ENCODE data around the gene TRPM8.
"Not testable (repeated sequence)": the region's sequence is repeated elsewhere in the genome, so short reads cannot be mapped to it uniquely, and the experiment has no call there.

TRPM8 gene

DNA sequence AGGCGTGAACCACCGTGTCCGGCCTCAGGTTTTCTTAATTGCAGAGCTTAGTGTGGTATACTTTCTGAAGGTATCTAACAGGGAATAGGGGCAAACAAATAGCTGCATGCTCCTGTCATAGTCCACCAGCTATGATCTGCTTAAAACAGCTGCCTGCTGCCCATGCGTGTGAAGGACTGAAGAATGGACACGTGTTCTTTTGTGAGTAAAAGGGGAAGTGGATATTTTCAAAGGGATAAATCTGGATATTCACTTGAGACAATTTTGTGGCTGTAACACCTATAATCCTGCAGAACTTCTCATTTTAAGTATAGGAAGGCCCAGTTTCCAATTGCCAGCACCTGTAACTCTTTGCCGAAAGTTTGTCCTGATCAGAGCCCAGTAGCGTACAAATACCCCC lies 44.7 kb downstream of the TRPM8 start:
- H3K4me3 ChIP-seq (ENCODE audit: low read depth in 1 of 2, low read length in 2 of 2), result no peak overlapping the region
- H3K27ac ChIP-seq (ENCODE audit: low read length), result no peak overlapping the region
- H3K4me1 ChIP-seq (ENCODE audit: control insufficient read depth in 1 of 2, insufficient read depth in 2 of 2, low read length in 2 of 2), result no peaks in the 10 kb centered on the region
- no peaks in the 10 kb centered on the region for H3K27me3 ChIP-seq (ENCODE audit: low read depth, low read length)
- H3K9me3 ChIP-seq (ENCODE audit: control insufficient read depth in 1 of 2, low read length in 2 of 2), result no peaks in the 10 kb centered on the region
- H3K36me3 ChIP-seq (ENCODE audit: control insufficient read depth in 1 of 2, insufficient read depth in 2 of 2, low read length in 2 of 2), result no peaks in the 10 kb centered on the region

DNA sequence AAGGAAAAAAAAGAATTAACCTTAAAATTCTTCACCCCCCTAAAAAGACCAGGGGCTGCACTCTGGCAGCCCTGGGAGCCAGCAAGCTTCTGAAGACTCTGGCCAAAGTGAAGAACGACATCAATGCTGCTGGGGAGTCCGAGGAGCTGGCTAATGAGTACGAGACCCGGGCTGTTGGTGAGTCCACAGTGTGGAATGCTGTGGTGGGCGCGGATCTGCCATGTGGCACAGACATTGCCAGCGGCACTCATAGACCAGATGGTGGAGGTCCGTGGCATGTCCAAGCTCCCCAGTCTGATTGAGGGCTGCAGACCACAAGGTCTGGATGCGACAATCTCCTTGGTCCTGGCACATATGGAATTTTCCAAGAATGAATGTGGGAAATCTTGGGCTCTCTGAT lies 47.4 kb downstream of the TRPM8 start:
- Histone ChIP-seq H3K9me3 (ENCODE audit: control insufficient read depth in 1 of 2, low read length in 2 of 2) (no peaks in the 10 kb centered on the region), H3K36me3 (ENCODE audit: control insufficient read depth in 1 of 2, insufficient read depth in 2 of 2, low read length in 2 of 2) (no peaks in the 10 kb centered on the region)

DNA sequence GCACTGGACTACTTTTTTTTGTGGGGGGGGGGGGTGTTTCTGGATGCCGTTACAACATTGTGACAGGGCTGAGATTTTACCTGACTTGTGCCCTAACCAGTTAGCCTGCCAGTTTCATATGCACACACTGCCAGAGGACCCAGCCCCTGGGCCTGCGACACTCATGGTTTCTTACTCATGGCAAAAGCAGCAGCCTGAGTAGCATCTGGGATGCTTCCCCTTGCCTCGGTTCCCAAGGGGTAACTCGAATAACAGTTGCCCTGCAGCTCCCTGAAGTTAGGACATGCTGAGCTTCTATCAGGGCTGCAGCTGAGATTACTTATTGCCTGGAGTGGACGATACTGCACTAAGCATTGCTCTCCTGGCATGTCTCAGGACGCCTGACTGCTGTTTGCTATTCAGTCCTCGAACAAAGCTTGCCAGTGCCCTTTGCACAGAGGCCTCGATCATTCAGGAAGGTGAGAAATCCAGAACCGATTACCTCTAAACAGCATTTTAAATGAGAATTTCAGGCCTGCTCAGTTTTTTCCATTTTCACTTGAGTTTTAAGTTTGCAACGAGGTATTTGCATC lies 47.9 kb downstream of the TRPM8 start:
- Histone ChIP-seq H3K36me3 (ENCODE audit: control insufficient read depth in 1 of 2, insufficient read depth in 2 of 2, low read length in 2 of 2) (no peaks in the 10 kb centered on the region), H3K4me1 (ENCODE audit: control insufficient read depth in 1 of 2, insufficient read depth in 2 of 2, low read length in 2 of 2) (no peaks in the 10 kb centered on the region), H3K27ac (ENCODE audit: low read length) (no peak overlapping the region), H3K9me3 (ENCODE audit: control insufficient read depth in 1 of 2, low read length in 2 of 2) (no peaks in the 10 kb centered on the region), H3K4me3 (ENCODE audit: low read depth in 1 of 2, low read length in 2 of 2) (no peak overlapping the region), H3K27me3 (ENCODE audit: low read depth, low read length) (no peaks in the 10 kb centered on the region)

More for the DNA sequence above, 47.4 kb downstream of the TRPM8 start:
- Histone ChIP-seq H3K27me3 (ENCODE audit: low read depth, low read length) (no peaks in the 10 kb centered on the region), H3K27ac (ENCODE audit: low read length) (no peak overlapping the region), H3K4me3 (ENCODE audit: low read depth in 1 of 2, low read length in 2 of 2) (no peak overlapping the region), H3K4me1 (ENCODE audit: control insufficient read depth in 1 of 2, insufficient read depth in 2 of 2, low read length in 2 of 2) (no peaks in the 10 kb centered on the region)

DNA sequence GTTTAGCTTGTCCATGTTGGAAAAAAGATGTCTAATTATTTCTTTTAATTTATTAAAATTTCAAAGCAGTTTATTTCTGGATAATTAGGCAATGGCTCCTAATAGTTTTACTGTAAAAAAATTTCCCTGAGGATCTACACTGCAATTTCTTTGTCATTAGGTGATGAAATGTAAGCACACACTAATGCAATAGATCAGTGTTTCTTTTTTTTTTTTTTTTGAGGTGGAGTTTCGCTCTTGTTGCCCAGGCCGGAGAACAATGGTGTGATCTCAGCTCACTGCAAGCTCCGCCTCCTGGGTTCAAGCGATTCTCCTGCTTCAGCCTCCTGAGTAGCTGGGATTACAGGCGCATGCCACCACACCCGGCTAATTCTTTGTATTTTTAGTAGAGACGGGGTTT lies 48.5 kb downstream of the TRPM8 start:
- not testable (repeated sequence) for H3K4me3 ChIP-seq (ENCODE audit: low read depth in 1 of 2, low read length in 2 of 2); H3K9me3 ChIP-seq (ENCODE audit: control insufficient read depth in 1 of 2, low read length in 2 of 2); H3K4me1 ChIP-seq (ENCODE audit: control insufficient read depth in 1 of 2, insufficient read depth in 2 of 2, low read length in 2 of 2); H3K27me3 ChIP-seq (ENCODE audit: low read depth, low read length); H3K27ac ChIP-seq (ENCODE audit: low read length); H3K36me3 ChIP-seq (ENCODE audit: control insufficient read depth in 1 of 2, insufficient read depth in 2 of 2, low read length in 2 of 2)

DNA sequence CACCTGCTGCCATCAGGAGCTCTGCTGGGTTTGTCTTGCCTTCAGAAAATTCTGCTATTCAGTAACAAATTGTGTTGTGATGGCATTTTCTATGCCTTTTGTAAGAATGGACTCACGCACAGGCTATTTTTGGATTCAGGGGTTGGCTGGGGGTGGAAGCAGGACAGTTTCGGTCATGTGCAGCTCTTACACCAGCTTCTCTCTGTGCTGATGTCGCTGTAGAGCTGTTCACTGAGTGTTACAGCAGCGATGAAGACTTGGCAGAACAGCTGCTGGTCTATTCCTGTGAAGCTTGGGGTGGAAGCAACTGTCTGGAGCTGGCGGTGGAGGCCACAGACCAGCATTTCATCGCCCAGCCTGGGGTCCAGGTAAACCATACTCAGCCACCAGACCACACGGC lies 49.2 kb downstream of the TRPM8 start:
- no peak overlapping the region for H3K4me3 ChIP-seq (ENCODE audit: low read depth in 1 of 2, low read length in 2 of 2)
- H3K27ac ChIP-seq (ENCODE audit: low read length), result no peak overlapping the region

DNA sequence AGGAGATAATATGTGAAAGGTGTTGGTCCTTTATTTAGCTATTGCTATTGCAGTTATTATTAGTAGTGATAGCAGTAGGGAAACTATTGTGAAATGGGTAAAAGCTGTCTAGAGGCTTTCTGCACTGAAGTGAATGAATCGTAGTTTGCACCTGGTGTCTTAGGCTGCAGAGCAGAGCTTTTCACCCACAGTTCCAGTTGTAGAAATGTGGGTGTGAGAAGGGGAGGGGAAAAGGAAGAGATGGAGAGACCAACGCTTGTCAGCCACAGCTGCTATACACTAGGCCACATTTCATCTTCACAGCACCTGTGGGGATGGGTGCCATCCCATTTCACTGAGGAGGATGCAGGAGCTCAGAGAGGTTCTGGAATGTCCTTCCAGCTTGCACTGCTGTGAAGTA lies 50.0 kb downstream of the TRPM8 start:
- Histone ChIP-seq H3K9me3 (ENCODE audit: control insufficient read depth in 1 of 2, low read length in 2 of 2) (no peaks in the 10 kb centered on the region), H3K4me1 (ENCODE audit: control insufficient read depth in 1 of 2, insufficient read depth in 2 of 2, low read length in 2 of 2) (no peaks in the 10 kb centered on the region), H3K27me3 (ENCODE audit: low read depth, low read length) (no peaks in the 10 kb centered on the region), H3K36me3 (ENCODE audit: control insufficient read depth in 1 of 2, insufficient read depth in 2 of 2, low read length in 2 of 2) (no peaks in the 10 kb centered on the region), H3K4me3 (ENCODE audit: low read depth in 1 of 2, low read length in 2 of 2) (no peak overlapping the region), H3K27ac (ENCODE audit: low read length) (no peak overlapping the region)

More for the DNA sequence above, 49.2 kb downstream of the TRPM8 start:
- H3K9me3 ChIP-seq (ENCODE audit: control insufficient read depth in 1 of 2, low read length in 2 of 2), result no peaks in the 10 kb centered on the region
- H3K36me3 ChIP-seq (ENCODE audit: control insufficient read depth in 1 of 2, insufficient read depth in 2 of 2, low read length in 2 of 2), result no peaks in the 10 kb centered on the region
- no peaks in the 10 kb centered on the region for H3K4me1 ChIP-seq (ENCODE audit: control insufficient read depth in 1 of 2, insufficient read depth in 2 of 2, low read length in 2 of 2)
- H3K27me3 ChIP-seq (ENCODE audit: low read depth, low read length), result no peaks in the 10 kb centered on the region

DNA sequence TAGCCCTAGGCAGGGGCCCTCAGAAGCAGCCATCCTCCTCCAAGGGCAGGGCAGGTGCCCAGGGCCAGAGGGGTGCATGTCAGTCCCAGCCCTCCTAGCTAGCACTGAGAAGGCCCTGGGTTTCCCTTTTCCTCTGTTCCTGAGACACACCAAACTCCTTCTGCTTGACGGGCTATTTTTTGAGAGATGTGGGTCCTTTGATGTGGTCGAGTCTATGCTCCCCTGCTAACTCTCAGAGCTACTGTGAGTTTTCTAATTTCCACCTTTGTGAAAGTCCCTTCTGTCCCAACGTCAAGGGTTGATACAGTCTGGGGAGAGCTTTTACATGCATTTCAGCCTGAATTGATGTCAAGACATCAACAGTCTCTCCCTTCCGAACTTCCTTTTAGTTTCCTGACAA lies 51.4 kb downstream of the TRPM8 start:
- Histone ChIP-seq H3K9me3 (ENCODE audit: control insufficient read depth in 1 of 2, low read length in 2 of 2) (no peaks in the 10 kb centered on the region), H3K27me3 (ENCODE audit: low read depth, low read length) (no peaks in the 10 kb centered on the region), H3K4me1 (ENCODE audit: control insufficient read depth in 1 of 2, insufficient read depth in 2 of 2, low read length in 2 of 2) (no peaks in the 10 kb centered on the region), H3K4me3 (ENCODE audit: low read depth in 1 of 2, low read length in 2 of 2) (no peak overlapping the region), H3K27ac (ENCODE audit: low read length) (no peak overlapping the region), H3K36me3 (ENCODE audit: control insufficient read depth in 1 of 2, insufficient read depth in 2 of 2, low read length in 2 of 2) (no peaks in the 10 kb centered on the region)

DNA sequence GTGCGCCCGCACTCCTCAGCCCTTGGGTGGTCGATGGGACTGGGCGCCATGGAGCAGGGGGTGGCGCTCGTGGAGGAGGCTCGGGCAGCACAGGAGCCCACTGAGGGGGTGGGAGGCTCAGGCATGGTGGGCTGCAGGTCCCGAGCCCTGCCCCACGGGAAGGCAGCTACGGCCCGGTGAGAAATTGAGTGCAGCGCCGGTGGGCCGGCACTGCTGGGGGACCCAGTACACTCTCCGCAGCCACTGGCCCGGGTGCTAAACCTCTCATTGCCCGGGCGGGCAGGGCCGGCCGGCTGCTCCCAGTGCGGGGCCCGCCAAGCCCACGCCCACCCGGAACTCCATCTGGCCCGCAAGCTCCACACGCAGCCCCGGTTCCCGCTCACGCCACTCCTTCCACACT lies 55.3 kb downstream of the TRPM8 start:
- H3K27ac ChIP-seq (ENCODE audit: low read length); H3K27me3 ChIP-seq (ENCODE audit: low read depth, low read length); H3K4me3 ChIP-seq (ENCODE audit: low read depth in 1 of 2, low read length in 2 of 2); H3K9me3 ChIP-seq (ENCODE audit: control insufficient read depth in 1 of 2, low read length in 2 of 2); H3K36me3 ChIP-seq (ENCODE audit: control insufficient read depth in 1 of 2, insufficient read depth in 2 of 2, low read length in 2 of 2); H3K4me1 ChIP-seq (ENCODE audit: control insufficient read depth in 1 of 2, insufficient read depth in 2 of 2, low read length in 2 of 2): not testable (repeated sequence)

DNA sequence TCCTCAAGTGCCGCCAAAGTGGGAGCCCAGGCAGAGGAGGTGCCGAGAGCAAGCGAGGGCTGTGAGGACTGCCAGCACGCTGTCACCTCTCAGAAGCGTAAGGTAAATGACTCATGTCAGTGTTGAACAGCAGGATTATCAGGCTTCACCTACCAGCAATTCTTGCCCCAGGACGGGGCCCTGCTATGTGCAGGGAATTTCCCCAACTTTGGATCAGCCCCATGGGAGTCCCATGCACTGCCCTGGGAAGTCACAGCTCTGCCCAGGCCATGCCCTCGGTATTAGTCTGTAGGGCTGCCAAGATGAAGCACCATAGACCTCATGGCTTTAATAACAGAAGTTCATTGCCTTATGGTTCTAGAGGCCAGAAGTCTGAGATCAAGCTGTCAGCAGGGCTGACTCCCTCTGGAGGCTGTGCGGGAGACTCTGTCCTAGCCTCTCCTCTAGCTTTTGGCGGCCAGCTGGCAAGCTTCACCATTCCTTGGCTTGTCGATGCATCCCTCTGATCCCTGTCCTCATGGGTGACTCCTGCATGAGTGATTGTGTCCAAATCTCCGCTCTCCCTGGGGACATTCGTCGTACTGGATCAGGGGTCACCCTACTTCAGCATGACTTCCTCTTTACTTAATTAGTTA lies 55.9 kb downstream of the TRPM8 start:
- Histone ChIP-seq H3K4me3 (ENCODE audit: low read depth in 1 of 2, low read length in 2 of 2) (no peak overlapping the region), H3K9me3 (ENCODE audit: control insufficient read depth in 1 of 2, low read length in 2 of 2) (no peaks in the 10 kb centered on the region), H3K4me1 (ENCODE audit: control insufficient read depth in 1 of 2, insufficient read depth in 2 of 2, low read length in 2 of 2) (no peaks in the 10 kb centered on the region), H3K27ac (ENCODE audit: low read length) (no peak overlapping the region), H3K36me3 (ENCODE audit: control insufficient read depth in 1 of 2, insufficient read depth in 2 of 2, low read length in 2 of 2) (no peaks in the 10 kb centered on the region), H3K27me3 (ENCODE audit: low read depth, low read length) (no peaks in the 10 kb centered on the region)

DNA sequence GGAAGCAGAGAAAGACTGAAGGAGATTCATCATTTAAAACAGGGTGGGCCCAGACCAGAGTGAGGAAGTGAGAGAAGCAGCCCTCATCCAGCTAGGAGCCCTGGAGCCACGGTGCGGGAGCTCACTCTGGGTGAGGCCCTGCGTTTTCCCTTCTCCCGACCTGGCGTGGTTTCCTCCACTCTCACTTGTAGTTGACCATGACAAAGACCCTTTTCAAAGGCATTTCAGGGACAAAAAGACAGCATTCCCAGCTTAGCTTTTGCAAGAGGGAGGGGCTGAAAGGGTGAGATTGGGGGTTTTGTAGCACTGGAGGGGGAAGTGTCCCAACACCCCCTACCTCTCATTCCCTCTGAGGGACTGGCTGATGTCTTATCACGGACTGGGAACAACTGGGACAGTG lies 56.6 kb downstream of the TRPM8 start:
- H3K27me3 ChIP-seq (ENCODE audit: low read depth, low read length), result no peaks in the 10 kb centered on the region
- no peak overlapping the region for H3K4me3 ChIP-seq (ENCODE audit: low read depth in 1 of 2, low read length in 2 of 2)
- no peaks in the 10 kb centered on the region for H3K9me3 ChIP-seq (ENCODE audit: control insufficient read depth in 1 of 2, low read length in 2 of 2)
- H3K4me1 ChIP-seq (ENCODE audit: control insufficient read depth in 1 of 2, insufficient read depth in 2 of 2, low read length in 2 of 2), result no peaks in the 10 kb centered on the region
- H3K27ac ChIP-seq (ENCODE audit: low read length), result no peak overlapping the region
- H3K36me3 ChIP-seq (ENCODE audit: control insufficient read depth in 1 of 2, insufficient read depth in 2 of 2, low read length in 2 of 2), result no peaks in the 10 kb centered on the region

DNA sequence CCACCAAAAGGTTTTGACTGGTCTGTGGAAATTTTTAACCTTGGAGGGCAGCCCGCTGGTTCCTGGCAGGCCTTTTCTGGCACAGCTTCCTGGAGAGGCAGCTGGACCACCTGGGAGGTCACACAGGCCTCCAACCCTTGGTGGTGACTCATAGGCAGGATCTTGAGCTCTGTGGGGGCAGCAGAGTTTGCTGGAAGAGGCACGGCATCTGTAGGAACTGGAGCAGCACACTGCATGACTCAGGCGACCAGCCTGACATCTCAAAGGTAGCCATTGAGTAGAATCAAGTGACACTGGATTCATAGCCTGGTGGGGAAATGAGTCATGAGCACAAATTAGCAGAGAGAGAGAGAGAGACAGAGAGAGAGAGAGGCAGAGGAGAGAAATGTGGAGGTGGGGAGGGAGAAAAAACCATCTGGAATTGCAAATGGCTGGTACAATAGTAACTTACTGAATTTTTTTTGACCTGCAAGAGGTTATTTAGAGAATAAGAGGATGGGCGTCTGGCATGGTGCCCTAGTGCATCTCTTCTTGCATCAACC lies 57.4 kb downstream of the TRPM8 start:
- Histone ChIP-seq H3K27me3 (ENCODE audit: low read depth, low read length) (no peaks in the 10 kb centered on the region), H3K4me3 (ENCODE audit: low read depth in 1 of 2, low read length in 2 of 2) (no peak overlapping the region), H3K36me3 (ENCODE audit: control insufficient read depth in 1 of 2, insufficient read depth in 2 of 2, low read length in 2 of 2) (no peaks in the 10 kb centered on the region), H3K4me1 (ENCODE audit: control insufficient read depth in 1 of 2, insufficient read depth in 2 of 2, low read length in 2 of 2) (no peaks in the 10 kb centered on the region), H3K27ac (ENCODE audit: low read length) (no peak overlapping the region), H3K9me3 (ENCODE audit: control insufficient read depth in 1 of 2, low read length in 2 of 2) (no peaks in the 10 kb centered on the region)

DNA sequence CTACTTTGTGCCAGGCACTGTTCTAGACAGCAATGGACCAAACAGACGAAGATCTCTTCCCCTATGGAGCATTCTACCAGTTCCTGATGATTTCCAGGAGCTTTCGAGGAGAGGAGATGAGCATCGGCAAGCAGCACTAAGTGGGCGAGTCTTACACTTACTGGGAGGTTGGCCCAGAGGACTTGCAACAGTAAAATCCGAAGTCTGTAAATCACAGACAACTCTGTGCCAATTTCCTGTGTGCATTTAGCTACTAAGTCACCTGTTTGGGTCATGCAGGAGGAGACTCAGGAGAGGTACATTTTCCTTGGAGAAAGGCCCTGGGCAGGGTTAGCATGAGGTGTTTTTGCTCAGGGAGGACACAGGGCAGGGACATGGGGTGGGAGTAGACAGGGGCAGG lies 58.9 kb downstream of the TRPM8 start:
- Histone ChIP-seq H3K9me3 (ENCODE audit: control insufficient read depth in 1 of 2, low read length in 2 of 2) (no peaks in the 10 kb centered on the region), H3K27me3 (ENCODE audit: low read depth, low read length) (no peaks in the 10 kb centered on the region), H3K27ac (ENCODE audit: low read length) (no peak overlapping the region)

More for the DNA sequence above, 58.9 kb downstream of the TRPM8 start:
- Histone ChIP-seq H3K4me3 (ENCODE audit: low read depth in 1 of 2, low read length in 2 of 2) (no peak overlapping the region), H3K4me1 (ENCODE audit: control insufficient read depth in 1 of 2, insufficient read depth in 2 of 2, low read length in 2 of 2) (no peaks in the 10 kb centered on the region), H3K36me3 (ENCODE audit: control insufficient read depth in 1 of 2, insufficient read depth in 2 of 2, low read length in 2 of 2) (no peaks in the 10 kb centered on the region)
